GM20000 (cell line): Measurements from ENCODE around the gene BPIFB2.

Experiments
- DNase-seq: peaks from one replicate; pipeline ENCODE4 v3.0.0; 2012; ENCODE audit warnings: low spot score
- CTCF ChIP-seq: IDR thresholded peaks from 2 replicates; pipeline ENCODE4 v1.5.1; 2012; ENCODE audit warnings: mild to moderate bottlenecking, control low read depth; ENCODE audit errors: extremely low read depth, missing control alignments

BPIFB2 gene

DNA sequence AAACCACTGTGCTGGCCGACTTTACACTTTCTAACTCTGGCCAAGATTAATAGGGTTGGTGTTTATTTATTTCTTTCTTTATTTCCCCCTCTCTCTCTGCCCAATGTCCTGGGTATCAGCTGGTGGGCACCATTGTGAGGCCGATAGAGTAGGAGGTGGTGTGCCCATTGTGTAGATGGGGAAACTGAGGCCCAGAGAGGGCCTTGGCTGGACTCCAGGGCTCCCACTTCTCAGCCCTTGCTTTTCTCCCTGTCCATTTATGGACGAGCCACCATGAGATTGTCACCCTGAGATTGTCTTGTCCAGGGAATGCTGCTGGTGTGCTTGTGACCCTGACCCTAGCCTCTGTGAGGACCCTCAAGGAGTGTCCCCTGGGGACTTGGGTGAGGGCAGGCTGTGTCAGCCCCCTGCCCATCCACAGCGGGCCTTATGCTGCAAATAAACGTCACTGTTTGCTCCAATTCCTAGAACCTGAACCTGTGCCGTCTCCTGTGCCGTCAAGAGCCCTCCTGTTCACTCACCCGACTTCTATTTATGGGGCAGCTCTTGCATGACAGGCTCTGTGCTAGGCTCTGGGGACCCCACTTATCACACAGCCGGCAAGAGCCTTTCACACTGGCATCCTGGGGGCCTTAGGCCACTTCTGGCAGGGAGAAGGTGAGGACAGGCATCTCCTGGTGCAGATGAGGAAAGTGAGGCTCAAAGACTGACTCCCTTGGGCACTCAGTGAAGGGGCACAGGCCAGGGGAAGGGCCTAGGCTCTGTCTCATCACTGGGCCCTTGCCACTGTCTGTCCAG, 28.1 kb upstream of the BPIFB2 start:
- DNase-seq: no peak

GRCh38 chr20:32980131-32980941, 27.2 kb upstream of the BPIFB2 start:
- no peak for TF ChIP-seq CTCF
- no peak for DNase-seq

More for the DNA sequence above, 28.1 kb upstream of the BPIFB2 start:
- TF ChIP-seq CTCF: no peak

- no peak for TF ChIP-seq CTCF
- DNase-seq: no peak
These were observed 26.5 kb upstream of the BPIFB2 start for GRCh38 chr20:32980990-32981389.

DNA sequence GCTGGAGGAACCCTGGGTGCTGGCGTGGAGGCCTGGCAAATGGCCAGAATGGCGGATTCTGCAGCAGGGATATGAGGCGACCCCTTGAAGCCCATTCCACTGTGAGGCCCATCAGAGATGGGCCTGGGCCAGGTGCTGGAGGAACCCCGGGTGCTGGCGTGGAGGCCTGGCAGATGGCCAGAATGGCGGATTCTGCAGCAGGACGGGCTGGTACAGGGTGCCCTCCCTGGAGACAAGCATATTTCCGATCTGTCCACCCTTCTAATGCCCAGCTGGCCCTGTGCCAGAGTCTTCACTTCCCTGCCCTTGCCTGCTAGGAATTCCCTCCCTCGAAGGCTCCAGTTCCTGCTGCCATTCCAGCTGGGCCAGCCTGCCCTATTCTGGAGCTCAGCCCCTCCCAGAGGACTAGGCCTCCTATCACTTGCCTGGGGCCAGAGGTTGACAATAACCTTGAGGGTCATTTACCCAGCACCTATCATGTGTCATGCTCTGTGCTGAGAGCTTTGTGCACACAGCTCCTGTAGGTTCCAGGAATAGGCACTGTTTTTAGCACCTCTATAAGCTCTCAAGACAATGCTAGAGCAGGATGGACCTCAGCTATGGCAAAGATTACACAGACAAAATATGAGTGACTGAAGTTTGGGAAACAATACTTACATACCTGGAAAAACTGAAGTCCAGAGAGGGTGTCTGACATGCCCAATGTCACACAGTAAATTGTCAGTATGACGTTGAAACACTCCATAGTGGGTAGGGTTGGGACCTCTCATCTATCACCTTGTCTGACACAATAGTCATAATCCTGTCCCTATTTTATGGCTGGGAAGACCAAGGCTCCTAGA, 24.7 kb upstream of the BPIFB2 start:
- DNase-seq: no peak
- no peak for TF ChIP-seq CTCF

DNA sequence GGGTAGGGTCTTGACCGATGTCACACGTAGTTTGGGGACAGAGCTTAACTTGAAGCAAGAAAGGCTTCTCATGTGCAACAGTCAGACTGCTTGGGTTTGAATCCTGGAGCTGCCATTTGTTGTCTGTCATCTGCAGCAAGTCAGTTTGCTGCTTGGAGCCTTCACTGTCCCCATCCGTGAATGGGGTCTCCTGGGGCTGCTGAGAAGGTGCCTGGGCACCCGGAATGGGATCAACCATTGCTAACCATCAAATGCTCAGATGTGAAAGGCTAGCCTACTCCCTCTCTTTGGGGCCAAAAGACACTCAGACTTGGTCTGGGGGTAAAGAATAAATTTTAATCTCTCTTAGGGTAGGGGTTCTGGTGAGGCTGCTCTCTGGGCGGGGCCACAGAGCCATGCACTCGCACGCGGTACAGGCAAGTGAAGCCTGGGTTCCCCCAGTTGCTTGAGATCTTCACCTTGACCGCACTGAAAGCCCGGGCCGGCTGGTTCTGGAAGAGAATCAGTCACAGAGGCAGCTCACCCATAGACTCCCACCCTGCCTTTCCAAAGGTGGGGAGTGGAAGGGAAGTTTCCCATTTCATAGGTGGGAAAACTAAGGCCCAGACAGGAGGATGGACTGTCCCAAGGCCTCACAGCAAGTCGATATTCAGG, 23.9 kb upstream of the BPIFB2 start:
- DNase-seq: no peak
- TF ChIP-seq CTCF: no peak

DNA sequence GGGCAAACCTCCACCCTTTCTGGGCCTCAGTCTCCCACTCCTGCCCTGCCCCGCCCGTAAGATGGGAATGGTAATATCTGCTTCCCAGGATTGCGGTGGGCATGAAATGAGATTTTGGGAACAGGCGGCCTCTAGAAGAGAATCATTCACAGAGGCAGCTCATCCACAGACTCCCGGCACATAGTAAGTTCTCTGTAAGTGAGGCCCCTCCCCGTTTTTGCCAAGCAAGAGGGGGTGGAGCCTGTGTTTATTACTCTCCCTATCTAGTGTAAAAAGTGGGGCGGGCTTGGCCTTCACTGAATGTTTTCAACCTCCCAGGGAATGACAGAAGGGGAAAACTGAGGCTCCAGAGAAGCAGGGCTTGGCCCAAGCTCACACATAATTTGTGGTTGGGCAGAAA, 23.3 kb upstream of the BPIFB2 start:
- TF ChIP-seq CTCF: no peak
- DNase-seq: no peak
